Measurements from ENCODE around the gene DGKB. TPM values are rescaled to one million over a fixed set of nuclear protein-coding genes. Genes with fewer than 3 reads are reported as not detected.

DGKB gene
- polyA plus RNA-seq, 1 of the 3 experiments (the other 2 are of a cell fraction), result 2.1 TPM

- Histone ChIP-seq H3K79me2 (ENCODE audit: insufficient read depth) (no peaks in the 10 kb centered on the region), H3K4me3 (ENCODE audit: low read depth in 2 of 2, low read length in 1 of 2) (no peak overlapping the region), H3K9me3 (no peaks in the 10 kb centered on the region), H3K27me3 (ENCODE audit: insufficient read depth) (no peaks in the 10 kb centered on the region), H3K4me1 (ENCODE audit: control insufficient read depth in 1 of 2, insufficient read depth in 2 of 2, low read depth in 1 of 2, low read length in 1 of 2) (no peaks in the 10 kb centered on the region), H2AFZ (ENCODE audit: low read depth) (no peak overlapping the region), H3K36me3 (replicated peaks in 1 of 2; ENCODE audit: control insufficient read depth in 1 of 2, insufficient read depth in 2 of 2, low read length in 1 of 2) (no peaks in the 10 kb centered on the region), H3K27ac (ENCODE audit: low read depth in 2 of 2, low read length in 1 of 2) (no peak overlapping the region), H4K20me1 (ENCODE audit: insufficient read depth) (no peaks in the 10 kb centered on the region), H3K4me2 (no peak overlapping the region), H3K9me2 (no peaks in the 10 kb centered on the region), H3F3A (replicated peaks; ENCODE audit: insufficient read depth) (no peaks in the 10 kb centered on the region), H3K9ac (no peak overlapping the region)
- TF ChIP-seq EZH2phosphoT487 (IDR thresholded peaks at IDR 0.05; ENCODE audit: borderline replicate concordance, low read depth) (no peak), MXI1 (IDR thresholded peaks at IDR 0.05; ENCODE audit: low read depth, low read length) (no peak), JUND (IDR thresholded peaks at IDR 0.05) (no peak), YY1 (IDR thresholded peaks at IDR 0.05; ENCODE audit: low read depth) (no peak), SIN3A (IDR thresholded peaks at IDR 0.05; ENCODE audit: borderline replicate concordance, low read depth, low read length) (no peak), PBX3 (IDR thresholded peaks at IDR 0.05) (no peak), FOXM1 (IDR thresholded peaks at IDR 0.05; ENCODE audit: low read depth) (no peak), USF1 (IDR thresholded peaks at IDR 0.05; ENCODE audit: borderline replicate concordance, low read depth) (no peak), RFX5 (IDR thresholded peaks at IDR 0.05; ENCODE audit: low read length) (no peak), EP300 (IDR thresholded peaks at IDR 0.05; ENCODE audit: borderline replicate concordance in 1 of 2, low read depth in 1 of 2, low read length in 1 of 2) (no peak), ZBTB33 (IDR thresholded peaks at IDR 0.05; ENCODE audit: borderline replicate concordance, low read depth) (no peak)
- DNase-seq, result no peak
- POLR2A ChIA-PET, result no interaction called here
- CTCF ChIA-PET, result interaction anchor here (2.5 kb wide), 1 partner anchor 204 kb away, joined by 9 read pairs; no protein-coding TSS in a partner anchor
- WGBS (ENCODE audit: low lambda C conversion rate), result 51% methylated on average over 3 of the region's 3 CpGs
Observed at GRCh38 chr7:14487701-14488395, 414.7 kb downstream of the DGKB start.

- Histone ChIP-seq H3K36me3 (replicated peaks in 1 of 2; ENCODE audit: control insufficient read depth in 1 of 2, insufficient read depth in 2 of 2, low read length in 1 of 2) (no peaks in the 10 kb centered on the region), H3K27ac (ENCODE audit: low read depth in 2 of 2, low read length in 1 of 2) (no peak overlapping the region), H3K9ac (no peak overlapping the region), H4K20me1 (ENCODE audit: insufficient read depth) (no peaks in the 10 kb centered on the region), H2AFZ (ENCODE audit: low read depth) (no peak overlapping the region), H3K79me2 (ENCODE audit: insufficient read depth) (no peaks in the 10 kb centered on the region), H3F3A (replicated peaks; ENCODE audit: insufficient read depth) (no peaks in the 10 kb centered on the region), H3K27me3 (ENCODE audit: insufficient read depth) (no peaks in the 10 kb centered on the region), H3K4me2 (no peak overlapping the region), H3K4me1 (ENCODE audit: control insufficient read depth in 1 of 2, insufficient read depth in 2 of 2, low read depth in 1 of 2, low read length in 1 of 2) (no peaks in the 10 kb centered on the region), H3K9me2 (no peaks in the 10 kb centered on the region), H3K9me3 (no peaks in the 10 kb centered on the region), H3K4me3 (ENCODE audit: low read depth in 2 of 2, low read length in 1 of 2) (no peak overlapping the region)
- ChIA-PET CTCF (no interaction called here), POLR2A (no interaction called here)
- WGBS (ENCODE audit: low lambda C conversion rate), result 75% methylated on average over 4 of the region's 4 CpGs
- DNase-seq, result no peak
- no peak for TF ChIP-seq POLR2AphosphoS5 (IDR thresholded peaks at IDR 0.05; ENCODE audit: low read depth, low read length)
- TF ChIP-seq CTCF (IDR thresholded peaks at IDR 0.05), result peak; percentile 20; the same call in 1 of the 2 replicates
Observed at GRCh38 chr7:14483663-14484062, 418.9 kb downstream of the DGKB start.

Measured in SK-N-SH (cell line).